WTC11 (cell line): ENCODE measurements around the gene BACH2. TPM values are rescaled to one million over a fixed set of nuclear protein-coding genes. Genes with fewer than 3 reads are reported as not detected.

Experiments
- ATAC-seq: fragments of 200-7000 bp; cut with Tn5 transposase; 2 replicates; pipeline ENCODE4 v1.10.0; 2021; ENCODE audit warnings: mild to moderate bottlenecking, moderate library complexity
- CTCF ChIA-PET: fragments of 300-600 bp; sonication (Branson Sonifier 250); formaldehyde crosslinking; loops from one replicate; lab custom pipeline; 2021; ENCODE audit warnings: antibody characterized with exemption; lab: Charles Lee
- POLR2A ChIA-PET: fragments of 350-600 bp; sonication (Branson Sonifier 250); formaldehyde crosslinking; loops from one replicate; lab custom pipeline; 2021; ENCODE audit warnings: antibody characterized with exemption; lab: Charles Lee
- DNase-seq: peaks from one replicate; pipeline ENCODE4 v3.0.0; 2021; ENCODE audit warnings: low spot score
- H3K27ac Mint-ChIP-seq: 2 replicates; pipeline ENCODE4 v1.8.0; 2021; ENCODE audit warnings: mixed read lengths
- H3K27me3 Mint-ChIP-seq: 2 replicates; pipeline ENCODE4 v1.8.0; 2021; ENCODE audit warnings: low read depth, mild to moderate bottlenecking, moderate library complexity, mixed read lengths
- H3K36me3 Mint-ChIP-seq: 2 replicates; pipeline ENCODE4 v1.8.0; 2021; ENCODE audit warnings: mixed read lengths
- H3K4me1 Mint-ChIP-seq: 2 replicates; pipeline ENCODE4 v1.8.0; 2022; ENCODE audit warnings: mixed read lengths
- H3K4me3 Mint-ChIP-seq: 2 replicates; pipeline ENCODE4 v1.8.0; 2021; ENCODE audit warnings: mild to moderate bottlenecking, moderate library complexity, mixed read lengths
- H3K9me3 Mint-ChIP-seq: 2 replicates; pipeline ENCODE4 v1.8.0; 2021; ENCODE audit warnings: mixed read lengths
- AR ChIP-seq: fragments of 250-450 bp; sonication (Bioruptor Pico); IDR thresholded peaks from 2 replicates; pipeline ENCODE4 v1.9.0; 2021; ENCODE audit warnings: mild to moderate bottlenecking
- CREB1 ChIP-seq: sonication (generic); formaldehyde crosslinking; IDR thresholded peaks from 2 replicates; pipeline ENCODE4 v1.8.0; 2023; ENCODE audit warnings: mild to moderate bottlenecking, missing genetic modification reagents
- CTCF ChIP-seq: fragments of 200-600 bp; IDR thresholded peaks from 2 replicates; pipeline ENCODE4 v1.8.0; 2022; ENCODE audit warnings: antibody characterized with exemption
- E2F4 ChIP-seq: sonication (generic); formaldehyde crosslinking; IDR thresholded peaks from 2 replicates; pipeline ENCODE4 v1.8.1; 2022; ENCODE audit warnings: low read depth, mild to moderate bottlenecking, moderate library complexity, missing genetic modification reagents, borderline replicate concordance
- E2F5 ChIP-seq: sonication (generic); formaldehyde crosslinking; IDR thresholded peaks from 2 replicates; pipeline ENCODE4 v1.8.1; 2022; ENCODE audit warnings: mild to moderate bottlenecking, moderate library complexity, missing genetic modification reagents
- EMX1 ChIP-seq: fragments of 250-450 bp; sonication (Bioruptor Pico); IDR thresholded peaks from 2 replicates; pipeline ENCODE4 v1.8.0; 2021; ENCODE audit warnings: mild to moderate bottlenecking
- GRHL2 ChIP-seq: fragments of 250-450 bp; sonication (Bioruptor Pico); IDR thresholded peaks from 2 replicates; pipeline ENCODE4 v1.8.0; 2022; ENCODE audit warnings: mild to moderate bottlenecking, moderate library complexity; ENCODE audit not compliant: insufficient replicate concordance, severe bottlenecking
- IRF2 ChIP-seq: sonication (generic); formaldehyde crosslinking; IDR thresholded peaks from 2 replicates; pipeline ENCODE4 v1.8.0; 2022; ENCODE audit warnings: low read depth, missing genetic modification reagents, borderline replicate concordance
- MLX ChIP-seq: sonication (generic); formaldehyde crosslinking; IDR thresholded peaks from 2 replicates; pipeline ENCODE4 v1.8.1; 2023; ENCODE audit warnings: mild to moderate bottlenecking, missing genetic modification reagents, moderate library complexity
- MXD4 ChIP-seq: fragments of 250-450 bp; sonication (Bioruptor Pico); IDR thresholded peaks from 2 replicates; pipeline ENCODE4 v1.8.0; 2021; ENCODE audit warnings: mild to moderate bottlenecking, moderate library complexity, borderline replicate concordance
- NR2C2 ChIP-seq: sonication (generic); formaldehyde crosslinking; IDR thresholded peaks from 2 replicates; pipeline ENCODE4 v1.8.0; 2022; ENCODE audit warnings: mild to moderate bottlenecking, missing genetic modification reagents
- NR3C1 ChIP-seq: sonication (generic); formaldehyde crosslinking; conservative IDR thresholded peaks from 2 replicates; pipeline ENCODE4 v1.8.1; 2023; ENCODE audit warnings: low read depth, mild to moderate bottlenecking, missing genetic modification reagents
- PREB ChIP-seq: sonication (generic); formaldehyde crosslinking; IDR thresholded peaks from 2 replicates; pipeline ENCODE4 v1.8.1; 2022; ENCODE audit warnings: mild to moderate bottlenecking, missing genetic modification reagents, moderate library complexity, borderline replicate concordance
- TEAD4 ChIP-seq: sonication (generic); formaldehyde crosslinking; IDR thresholded peaks from 2 replicates; pipeline ENCODE4 v1.8.0; 2022; ENCODE audit warnings: mild to moderate bottlenecking, missing genetic modification reagents
- USF2 ChIP-seq: sonication (generic); formaldehyde crosslinking; IDR thresholded peaks from 2 replicates; pipeline ENCODE4 v1.8.1; 2023; ENCODE audit warnings: mild to moderate bottlenecking, missing genetic modification reagents, moderate library complexity
- ZMAT4 ChIP-seq: fragments of 250-450 bp; sonication (Bioruptor Pico); IDR thresholded peaks from 2 replicates; pipeline ENCODE4 v1.9.0; 2021; ENCODE audit warnings: mild to moderate bottlenecking
- ZNF121 ChIP-seq: sonication (generic); formaldehyde crosslinking; IDR thresholded peaks from 2 replicates; pipeline ENCODE4 v1.8.0; 2023; ENCODE audit warnings: missing genetic modification reagents
- ZNF281 ChIP-seq: sonication (generic); formaldehyde crosslinking; IDR thresholded peaks from 2 replicates; pipeline ENCODE4 v1.8.0; 2023; ENCODE audit warnings: mild to moderate bottlenecking, missing genetic modification reagents
- ZNF416 ChIP-seq: fragments of 250-450 bp; sonication (Bioruptor Pico); IDR thresholded peaks from 2 replicates; pipeline ENCODE4 v1.9.0; 2021; ENCODE audit warnings: mild to moderate bottlenecking, inconsistent platforms
- total RNA-seq: library from RNA; stranded (reverse); gene quantifications from 3 replicates; pipeline ENCODE4 v1.2.3, GENCODE V29; 2021

The BACH2 gene
- total RNA-seq, 1 experiment from 2014 or later, result 5.9 TPM

GRCh38 chr6:90338409-90338808 lies 41.8 kb upstream of the BACH2 start:
- ChIA-PET CTCF (no interaction called here), POLR2A (no interaction called here)
- Mint-ChIP-seq H3K36me3 (peaks cover 19% of the 10 kb centered on the region), H3K27ac (no peak overlapping the region), H3K27me3 (no peaks in the 10 kb centered on the region; the same call in 1 of the 2 replicates), H3K4me1 (no peaks in the 10 kb centered on the region), H3K4me3 (no peak overlapping the region), H3K9me3 (peaks cover 40% of the 10 kb centered on the region)
- no peak for TF ChIP-seq NR3C1 (CRISPR knock-in tag)
- no peak for TF ChIP-seq E2F4 (CRISPR knock-in tag)
- TF ChIP-seq ZNF121, result no peak
- no peak for TF ChIP-seq CTCF
- ATAC-seq (no peak), DNase-seq (no peak)

- POLR2A ChIA-PET, result no interaction called here
- no peak for ATAC-seq
- H3K27me3 Mint-ChIP-seq, result no peaks in the 10 kb centered on the region; the same call in 1 of the 2 replicates
- no peak for TF ChIP-seq ZMAT4 (CRISPR knock-in tag)
- TF ChIP-seq, all 79 proteins: peak for 0
- Mint-ChIP-seq H3K27ac (no peak overlapping the region), H3K4me1 (no peaks in the 10 kb centered on the region), H3K4me3 (no peak overlapping the region), H3K9me3 (peaks cover 49% of the 10 kb centered on the region), H3K36me3 (peaks cover 27% of the 10 kb centered on the region)
- CTCF ChIA-PET, result no interaction called here
- DNase-seq, result no peak
These were observed 39.8 kb upstream of the BACH2 start for GRCh38 chr6:90336388-90336947.

- CTCF ChIA-PET, result no interaction called here
- TF ChIP-seq ZNF416 (CRISPR knock-in tag) (no peak), GRHL2 (CRISPR knock-in tag) (no peak), IRF2 (no peak), CREB1 (CRISPR knock-in tag) (no peak), ZNF281 (no peak), USF2 (CRISPR knock-in tag) (no peak), E2F5 (no peak), EMX1 (CRISPR knock-in tag) (no peak), MXD4 (CRISPR knock-in tag) (no peak), AR (CRISPR knock-in tag) (no peak), TEAD4 (CRISPR knock-in tag) (no peak), NR2C2 (no peak), MLX (CRISPR knock-in tag) (no peak), PREB (no peak)
These were observed 37.3 kb upstream of the BACH2 start for GRCh38 chr6:90333928-90334327.

More at GRCh38 chr6:90333928-90334327, 37.3 kb upstream of the BACH2 start:
- POLR2A ChIA-PET, result no interaction called here
- DNase-seq (no peak), ATAC-seq (no peak)
- Mint-ChIP-seq H3K27ac (no peak overlapping the region), H3K9me3 (peaks cover 28% of the 10 kb centered on the region), H3K27me3 (no peaks in the 10 kb centered on the region; the same call in 1 of the 2 replicates), H3K4me1 (peaks cover 13% of the 10 kb centered on the region), H3K4me3 (no peak overlapping the region), H3K36me3 (peaks cover 20% of the 10 kb centered on the region)
